ENCODE results near the gene EPB41L1. TPM values are rescaled to one million over a fixed set of nuclear protein-coding genes. Genes with fewer than 3 reads are reported as not detected.

EPB41L1 gene
- total RNA-seq, 1 experiment from 2014 or later = 38.7 TPM

GRCh38 chr20:36274181-36274841, 119.8 kb downstream of the EPB41L1 start:
- Mint-ChIP-seq H3K27ac (no peak overlapping the region), H3K36me3 (no peaks in the 10 kb centered on the region), H3K4me3 (no peak overlapping the region), H3K4me1 (peaks cover 23% of the 10 kb centered on the region), H3K27me3 (ENCODE audit: low read depth) (no peaks in the 10 kb centered on the region; the same call in 1 of the 2 replicates), H3K9me3 (no peaks in the 10 kb centered on the region)
- no peak for DNase-seq (ENCODE audit: low spot score)
- CTCF ChIA-PET = interaction anchor here (0.6 to 6.1 kb wide), 13 partner anchors 15 to 297 kb away, joined by 3 to 90 read pairs (median 6); no protein-coding TSS in a partner anchor
- ATAC-seq = no peak; the same call in 1 of the 2 replicates
- POLR2A ChIA-PET = no interaction called here
- TF ChIP-seq CREB1 (CRISPR knock-in tag; IDR thresholded peaks at IDR 0.05) (no peak), MYBL2 (CRISPR knock-in tag; IDR thresholded peaks at IDR 0.05) (no peak), RELA (CRISPR knock-in tag; IDR thresholded peaks at IDR 0.05; ENCODE audit: borderline replicate concordance) (no peak), USF1 (CRISPR knock-in tag; IDR thresholded peaks at IDR 0.05) (no peak), CTCF (IDR thresholded peaks at IDR 0.05) (no peak), JUN (CRISPR knock-in tag; IDR thresholded peaks at IDR 0.05) (no peak), RORB (CRISPR knock-in tag; IDR thresholded peaks at IDR 0.05) (no peak), JAZF1 (CRISPR knock-in tag; IDR thresholded peaks at IDR 0.05) (no peak), ZNF396 (CRISPR knock-in tag; IDR thresholded peaks at IDR 0.05; ENCODE audit: borderline replicate concordance) (no peak), HMGA2 (CRISPR knock-in tag; IDR thresholded peaks at IDR 0.05) (no peak), ESRRA (CRISPR knock-in tag; IDR thresholded peaks at IDR 0.05; ENCODE audit: borderline replicate concordance) (no peak)
- TF ChIP-seq, protein P1, sequence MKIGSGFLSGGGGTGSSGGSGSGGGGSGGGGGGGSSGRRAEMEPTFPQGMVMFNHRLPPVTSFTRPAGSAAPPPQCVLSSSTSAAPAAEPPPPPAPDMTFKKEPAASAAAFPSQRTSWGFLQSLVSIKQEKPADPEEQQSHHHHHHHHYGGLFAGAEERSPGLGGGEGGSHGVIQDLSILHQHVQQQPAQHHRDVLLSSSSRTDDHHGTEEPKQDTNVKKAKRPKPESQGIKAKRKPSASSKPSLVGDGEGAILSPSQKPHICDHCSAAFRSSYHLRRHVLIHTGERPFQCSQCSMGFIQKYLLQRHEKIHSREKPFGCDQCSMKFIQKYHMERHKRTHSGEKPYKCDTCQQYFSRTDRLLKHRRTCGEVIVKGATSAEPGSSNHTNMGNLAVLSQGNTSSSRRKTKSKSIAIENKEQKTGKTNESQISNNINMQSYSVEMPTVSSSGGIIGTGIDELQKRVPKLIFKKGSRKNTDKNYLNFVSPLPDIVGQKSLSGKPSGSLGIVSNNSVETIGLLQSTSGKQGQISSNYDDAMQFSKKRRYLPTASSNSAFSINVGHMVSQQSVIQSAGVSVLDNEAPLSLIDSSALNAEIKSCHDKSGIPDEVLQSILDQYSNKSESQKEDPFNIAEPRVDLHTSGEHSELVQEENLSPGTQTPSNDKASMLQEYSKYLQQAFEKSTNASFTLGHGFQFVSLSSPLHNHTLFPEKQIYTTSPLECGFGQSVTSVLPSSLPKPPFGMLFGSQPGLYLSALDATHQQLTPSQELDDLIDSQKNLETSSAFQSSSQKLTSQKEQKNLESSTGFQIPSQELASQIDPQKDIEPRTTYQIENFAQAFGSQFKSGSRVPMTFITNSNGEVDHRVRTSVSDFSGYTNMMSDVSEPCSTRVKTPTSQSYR (CRISPR knock-in tag; IDR thresholded peaks at IDR 0.05) = no peak
- TF ChIP-seq, protein P2, sequence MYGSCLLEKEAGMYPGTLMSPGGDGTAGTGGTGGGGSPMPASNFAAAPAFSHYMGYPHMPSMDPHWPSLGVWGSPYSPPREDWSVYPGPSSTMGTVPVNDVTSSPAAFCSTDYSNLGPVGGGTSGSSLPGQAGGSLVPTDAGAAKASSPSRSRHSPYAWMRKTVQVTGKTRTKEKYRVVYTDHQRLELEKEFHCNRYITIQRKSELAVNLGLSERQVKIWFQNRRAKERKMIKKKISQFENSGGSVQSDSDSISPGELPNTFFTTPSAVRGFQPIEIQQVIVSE (CRISPR knock-in tag; IDR thresholded peaks at IDR 0.05; ENCODE audit: borderline replicate concordance) = no peak
- TF ChIP-seq, protein P3, sequence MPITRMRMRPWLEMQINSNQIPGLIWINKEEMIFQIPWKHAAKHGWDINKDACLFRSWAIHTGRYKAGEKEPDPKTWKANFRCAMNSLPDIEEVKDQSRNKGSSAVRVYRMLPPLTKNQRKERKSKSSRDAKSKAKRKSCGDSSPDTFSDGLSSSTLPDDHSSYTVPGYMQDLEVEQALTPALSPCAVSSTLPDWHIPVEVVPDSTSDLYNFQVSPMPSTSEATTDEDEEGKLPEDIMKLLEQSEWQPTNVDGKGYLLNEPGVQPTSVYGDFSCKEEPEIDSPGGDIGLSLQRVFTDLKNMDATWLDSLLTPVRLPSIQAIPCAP (CRISPR knock-in tag; IDR thresholded peaks at IDR 0.05) = no peak
- TF ChIP-seq, protein P4, sequence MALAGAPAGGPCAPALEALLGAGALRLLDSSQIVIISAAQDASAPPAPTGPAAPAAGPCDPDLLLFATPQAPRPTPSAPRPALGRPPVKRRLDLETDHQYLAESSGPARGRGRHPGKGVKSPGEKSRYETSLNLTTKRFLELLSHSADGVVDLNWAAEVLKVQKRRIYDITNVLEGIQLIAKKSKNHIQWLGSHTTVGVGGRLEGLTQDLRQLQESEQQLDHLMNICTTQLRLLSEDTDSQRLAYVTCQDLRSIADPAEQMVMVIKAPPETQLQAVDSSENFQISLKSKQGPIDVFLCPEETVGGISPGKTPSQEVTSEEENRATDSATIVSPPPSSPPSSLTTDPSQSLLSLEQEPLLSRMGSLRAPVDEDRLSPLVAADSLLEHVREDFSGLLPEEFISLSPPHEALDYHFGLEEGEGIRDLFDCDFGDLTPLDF (CRISPR knock-in tag; IDR thresholded peaks at IDR 0.05) = no peak
- TF ChIP-seq, protein P5, sequence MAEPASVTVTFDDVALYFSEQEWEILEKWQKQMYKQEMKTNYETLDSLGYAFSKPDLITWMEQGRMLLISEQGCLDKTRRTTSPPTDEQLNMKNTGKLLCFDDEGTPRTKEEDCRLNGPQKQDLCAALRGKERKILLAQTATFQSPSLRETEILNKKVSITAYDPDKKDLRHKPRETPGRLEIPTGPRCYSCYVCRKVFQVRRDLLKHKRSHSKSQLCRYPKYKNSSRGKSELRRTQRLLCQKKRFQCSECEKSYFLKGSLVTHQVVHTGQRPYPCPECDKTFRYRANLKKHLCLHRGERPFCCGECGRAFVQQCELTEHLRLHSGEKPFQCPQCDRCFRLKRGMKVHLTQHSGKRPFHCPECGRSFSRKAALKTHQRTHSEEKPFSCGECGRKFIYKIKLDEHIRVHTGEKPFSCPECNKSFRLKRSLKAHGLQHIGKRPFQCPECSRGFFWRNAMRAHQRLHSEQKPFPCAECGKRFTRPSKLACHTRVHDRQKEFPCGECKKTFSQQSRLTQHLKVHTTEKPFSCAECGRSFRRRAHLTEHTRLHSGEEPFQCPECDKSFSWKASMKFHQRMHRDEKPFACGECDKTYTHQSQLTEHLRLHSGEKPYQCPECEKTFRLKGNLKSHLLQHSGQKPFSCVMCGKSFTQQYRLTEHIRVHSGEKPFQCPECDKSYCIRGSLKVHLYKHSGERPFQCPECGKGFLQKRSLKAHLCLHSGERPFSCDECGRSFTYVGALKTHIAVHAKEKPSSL (CRISPR knock-in tag; conservative IDR thresholded peaks at IDR 0.05) = no peak
